Measurements from ENCODE around the gene CYP2W1. TPM values are rescaled to one million over a fixed set of nuclear protein-coding genes. Genes with fewer than 3 reads are reported as not detected.

Gene CYP2W1
- total and polyA plus RNA-seq, 2 donors (not counting 3 experiments of a cell fraction or from before 2014, with no cell fraction given), result not detected

- TF ChIP-seq CTCF (IDR thresholded peaks at IDR 0.05; ENCODE audit: extremely low read depth in 1 of 2, insufficient read depth in 1 of 2, low read depth in 1 of 2, low read length in 2 of 2) (no peak), JUN (IDR thresholded peaks at IDR 0.05; ENCODE audit: borderline replicate concordance, insufficient read depth, insufficient read length, low read depth) (no peak), MAX (IDR thresholded peaks at IDR 0.05; ENCODE audit: insufficient read depth, insufficient read length) (no peak), POLR2A (IDR thresholded peaks at IDR 0.05; ENCODE audit: low read depth, low read length) (no peak), MYC (IDR thresholded peaks at IDR 0.05; ENCODE audit: low read depth, low read length) (no peak), GATA2 (IDR thresholded peaks at IDR 0.05; ENCODE audit: insufficient read depth, insufficient read length, low read depth, low read length) (no peak), POLR2AphosphoS5 (IDR thresholded peaks at IDR 0.05; ENCODE audit: insufficient read depth, low read depth, low read length) (no peak)
- no peaks in the 10 kb centered on the region for H3K4me1 ChIP-seq (ENCODE audit: control insufficient read depth, extremely low read depth, insufficient read depth, low read length)
- H3K27me3 ChIP-seq (ENCODE audit: control insufficient read depth in 2 of 2, insufficient read depth in 2 of 2, low read length in 2 of 2), result peaks cover 0 to 8% of the 10 kb centered on the region in 2 experiments
- H2AFZ ChIP-seq (ENCODE audit: low read depth, low read length), result no peak overlapping the region
- no peaks in the 10 kb centered on the region for H3K9me1 ChIP-seq (replicated peaks; ENCODE audit: control insufficient read depth, extremely low read depth, insufficient read depth, low read length)
- FAIRE-seq (no peak), DNase-seq (ENCODE audit: low read depth, low spot score) (no peak)
- no peak overlapping the region for H3K4me3 ChIP-seq (replicated peaks in 1 of 3; ENCODE audit: insufficient read depth in 1 of 3, low read depth in 1 of 3, low read length in 3 of 3)
- dilution Hi-C loops (cut with MboI; ENCODE audit: extremely low pct_ligation_motif_present, low sequenced_read_pairs) (no loop called here), intact Hi-C loops (cut with micrococcal nuclease) (no loop called here)
- H3K9me3 ChIP-seq (replicated peaks; ENCODE audit: control insufficient read depth, insufficient read depth, low read length), result no peaks in the 10 kb centered on the region
- ChIA-PET CTCF (no interaction called here), POLR2A (no interaction called here)
- no peak overlapping the region for H3K4me2 ChIP-seq (ENCODE audit: insufficient read depth, low read length)
- H3K27ac ChIP-seq (ENCODE audit: insufficient read depth, low read depth, low read length), result no peak overlapping the region
- no peaks in the 10 kb centered on the region for H3K36me3 ChIP-seq (ENCODE audit: control insufficient read depth in 2 of 2, extremely low read depth in 1 of 2, insufficient read depth in 2 of 2, low read length in 2 of 2)
- no TSS peak for BruUV-seq (replicated peaks)
- H3K9ac ChIP-seq (replicated peaks; ENCODE audit: extremely low read depth, insufficient read depth, low read length), result no peak overlapping the region
- H4K20me1 ChIP-seq (replicated peaks; ENCODE audit: control insufficient read depth, extremely low read depth, insufficient read depth, low read length), result no peaks in the 10 kb centered on the region
- H3K79me2 ChIP-seq (ENCODE audit: control insufficient read depth, insufficient read depth, low read length), result no peaks in the 10 kb centered on the region
These were observed 37.3 kb upstream of the CYP2W1 start for GRCh38 chr7:945556-946255.

Measured in endothelial cell of umbilical vein (primary cell).